ENCODE measurements around the gene EMP3.

The EMP3 gene

GRCh38 chr19:48348045-48348444 lies 22.7 kb downstream of the EMP3 start:
- no peak for TF ChIP-seq EZH2 (IDR thresholded peaks at IDR 0.05; ENCODE audit: borderline replicate concordance, low read depth, low read length, severe bottlenecking)
- no peak for TF ChIP-seq CTCF (IDR thresholded peaks at IDR 0.05; ENCODE audit: borderline replicate concordance, extremely low read depth, low read length, poor library complexity, severe bottlenecking)
- Histone ChIP-seq H3K9ac (ENCODE audit: low read depth, low read length) (no peak overlapping the region), H2AFZ (ENCODE audit: low read depth, low read length) (no peak overlapping the region), H3K36me3 (ENCODE audit: insufficient read depth, low read length) (peaks cover 6% of the 10 kb centered on the region), H3K4me3 (ENCODE audit: low read depth in 1 of 2, low read length in 2 of 2) (no peak overlapping the region), H4K20me1 (ENCODE audit: insufficient read depth, low read length) (no peaks in the 10 kb centered on the region), H3K9me3 (ENCODE audit: insufficient read depth, low read length, severe bottlenecking) (no peaks in the 10 kb centered on the region), H3K27ac (ENCODE audit: low read length) (no peak overlapping the region), H3K4me1 (ENCODE audit: insufficient read depth, low read length) (no peaks in the 10 kb centered on the region), H3K79me2 (ENCODE audit: insufficient read depth, low read length) (0 out of 2 replicates have a peak, but pooled peaks cover 3% of the 10 kb centered on the region), H3K4me2 (ENCODE audit: insufficient read depth, low read length) (no peak overlapping the region), H3K27me3 (ENCODE audit: insufficient read depth, low read length, poor library complexity) (no peaks in the 10 kb centered on the region)
- ATAC-seq (ENCODE audit: insufficient read depth, low read depth) (no peak), DNase-seq (no peak)

GRCh38 chr19:48348737-48349136 lies 23.4 kb downstream of the EMP3 start:
- Histone ChIP-seq H3K79me2 (ENCODE audit: insufficient read depth, low read length) (0 out of 2 replicates have a peak, but pooled peaks cover 3% of the 10 kb centered on the region), H3K4me2 (ENCODE audit: insufficient read depth, low read length) (no peak overlapping the region), H3K9ac (ENCODE audit: low read depth, low read length) (no peak overlapping the region), H4K20me1 (ENCODE audit: insufficient read depth, low read length) (no peaks in the 10 kb centered on the region), H3K27ac (ENCODE audit: low read length) (no peak overlapping the region), H3K4me3 (ENCODE audit: low read depth in 1 of 2, low read length in 2 of 2) (no peak overlapping the region), H3K4me1 (ENCODE audit: insufficient read depth, low read length) (no peaks in the 10 kb centered on the region), H3K27me3 (ENCODE audit: insufficient read depth, low read length, poor library complexity) (no peaks in the 10 kb centered on the region), H3K36me3 (ENCODE audit: insufficient read depth, low read length) (no peaks in the 10 kb centered on the region; the same call in 1 of the 2 replicates), H3K9me3 (ENCODE audit: insufficient read depth, low read length, severe bottlenecking) (no peaks in the 10 kb centered on the region), H2AFZ (ENCODE audit: low read depth, low read length) (no peak overlapping the region)
- TF ChIP-seq EZH2 (IDR thresholded peaks at IDR 0.05; ENCODE audit: borderline replicate concordance, low read depth, low read length, severe bottlenecking) (no peak), CTCF (IDR thresholded peaks at IDR 0.05; ENCODE audit: borderline replicate concordance, extremely low read depth, low read length, poor library complexity, severe bottlenecking) (no peak)
- ATAC-seq (ENCODE audit: insufficient read depth, low read depth) (no peak), DNase-seq (no peak)

- TF ChIP-seq EZH2 (IDR thresholded peaks at IDR 0.05; ENCODE audit: borderline replicate concordance, low read depth, low read length, severe bottlenecking) (no peak), CTCF (IDR thresholded peaks at IDR 0.05; ENCODE audit: borderline replicate concordance, extremely low read depth, low read length, poor library complexity, severe bottlenecking) (no peak)
- Histone ChIP-seq H4K20me1 (ENCODE audit: insufficient read depth, low read length) (no peaks in the 10 kb centered on the region), H3K9me3 (ENCODE audit: insufficient read depth, low read length, severe bottlenecking) (no peaks in the 10 kb centered on the region), H3K27ac (ENCODE audit: low read length) (no peak overlapping the region), H2AFZ (ENCODE audit: low read depth, low read length) (no peak overlapping the region), H3K79me2 (ENCODE audit: insufficient read depth, low read length) (0 out of 2 replicates have a peak, but pooled peaks cover 3% of the 10 kb centered on the region), H3K36me3 (ENCODE audit: insufficient read depth, low read length) (no peaks in the 10 kb centered on the region; the same call in 1 of the 2 replicates), H3K4me3 (ENCODE audit: low read depth in 1 of 2, low read length in 2 of 2) (no peak overlapping the region), H3K4me2 (ENCODE audit: insufficient read depth, low read length) (no peak overlapping the region), H3K4me1 (ENCODE audit: insufficient read depth, low read length) (no peaks in the 10 kb centered on the region), H3K27me3 (ENCODE audit: insufficient read depth, low read length, poor library complexity) (no peaks in the 10 kb centered on the region), H3K9ac (ENCODE audit: low read depth, low read length) (no peak overlapping the region)
- no peak for ATAC-seq (ENCODE audit: insufficient read depth, low read depth)
- DNase-seq = no peak
Observed at GRCh38 chr19:48350856-48351255, 25.5 kb downstream of the EMP3 start.
